ENCODE measurements around the gene SLC66A3. TPM values are rescaled to one million over a fixed set of nuclear protein-coding genes. Genes with fewer than 3 reads are reported as not detected.

SLC66A3 gene
- total and polyA plus RNA-seq, 2 donors (not counting 3 experiments of a cell fraction or from before 2014, with no cell fraction given), result 14.3 to 31.4 TPM

GRCh38 chr2:11144077-11144737 lies 11.1 kb upstream of the SLC66A3 start:
- no peak for DNase-seq (ENCODE audit: low read depth, low spot score)
- intact Hi-C loops (cut with micrococcal nuclease) (no loop called here), dilution Hi-C loops (cut with MboI; ENCODE audit: extremely low pct_ligation_motif_present, low sequenced_read_pairs) (no loop called here)
- Histone ChIP-seq H3K27me3 (ENCODE audit: control insufficient read depth in 2 of 2, insufficient read depth in 2 of 2, low read length in 2 of 2) (peaks cover 4 to 5% of the 10 kb centered on the region in 2 experiments), H3K4me3 (replicated peaks in 1 of 3; ENCODE audit: insufficient read depth in 1 of 3, low read depth in 1 of 3, low read length in 3 of 3) (no peak overlapping the region), H3K27ac (ENCODE audit: insufficient read depth, low read depth, low read length) (no peak overlapping the region), H4K20me1 (replicated peaks; ENCODE audit: control insufficient read depth, extremely low read depth, insufficient read depth, low read length) (no peaks in the 10 kb centered on the region), H2AFZ (ENCODE audit: low read depth, low read length) (no peak overlapping the region), H3K36me3 (ENCODE audit: control insufficient read depth in 2 of 2, extremely low read depth in 1 of 2, insufficient read depth in 2 of 2, low read length in 2 of 2) (no peaks in the 10 kb centered on the region), H3K9ac (replicated peaks; ENCODE audit: extremely low read depth, insufficient read depth, low read length) (no peak overlapping the region), H3K4me1 (ENCODE audit: control insufficient read depth, extremely low read depth, insufficient read depth, low read length) (no peaks in the 10 kb centered on the region), H3K9me3 (replicated peaks; ENCODE audit: control insufficient read depth, insufficient read depth, low read length) (no peaks in the 10 kb centered on the region), H3K4me2 (ENCODE audit: insufficient read depth, low read length) (no peak overlapping the region), H3K9me1 (replicated peaks; ENCODE audit: control insufficient read depth, extremely low read depth, insufficient read depth, low read length) (no peaks in the 10 kb centered on the region), H3K79me2 (ENCODE audit: control insufficient read depth, insufficient read depth, low read length) (no peaks in the 10 kb centered on the region)
- FAIRE-seq, result no peak
- CTCF ChIA-PET, result interaction anchor here (0.6 to 1.9 kb wide), 8 partner anchors 11 to 321 kb away, joined by 3 to 6 read pairs (median 4); partner anchors contain the start of genes E2F6 and SLC66A3
- TF ChIP-seq POLR2A (IDR thresholded peaks at IDR 0.05; ENCODE audit: low read depth, low read length) (no peak), JUN (IDR thresholded peaks at IDR 0.05; ENCODE audit: borderline replicate concordance, insufficient read depth, insufficient read length, low read depth) (no peak), MYC (IDR thresholded peaks at IDR 0.05; ENCODE audit: low read depth, low read length) (no peak), GATA2 (IDR thresholded peaks at IDR 0.05; ENCODE audit: insufficient read depth, insufficient read length, low read depth, low read length) (no peak), FOS (IDR thresholded peaks at IDR 0.05; ENCODE audit: borderline replicate concordance, insufficient read depth, low read length) (no peak), MAX (IDR thresholded peaks at IDR 0.05; ENCODE audit: insufficient read depth, insufficient read length) (no peak), EZH2 (IDR thresholded peaks at IDR 0.05; ENCODE audit: borderline replicate concordance, low read depth, low read length, severe bottlenecking) (no peak), POLR2AphosphoS5 (IDR thresholded peaks at IDR 0.05; ENCODE audit: insufficient read depth, low read depth, low read length) (no peak)
- TF ChIP-seq, protein P1, sequence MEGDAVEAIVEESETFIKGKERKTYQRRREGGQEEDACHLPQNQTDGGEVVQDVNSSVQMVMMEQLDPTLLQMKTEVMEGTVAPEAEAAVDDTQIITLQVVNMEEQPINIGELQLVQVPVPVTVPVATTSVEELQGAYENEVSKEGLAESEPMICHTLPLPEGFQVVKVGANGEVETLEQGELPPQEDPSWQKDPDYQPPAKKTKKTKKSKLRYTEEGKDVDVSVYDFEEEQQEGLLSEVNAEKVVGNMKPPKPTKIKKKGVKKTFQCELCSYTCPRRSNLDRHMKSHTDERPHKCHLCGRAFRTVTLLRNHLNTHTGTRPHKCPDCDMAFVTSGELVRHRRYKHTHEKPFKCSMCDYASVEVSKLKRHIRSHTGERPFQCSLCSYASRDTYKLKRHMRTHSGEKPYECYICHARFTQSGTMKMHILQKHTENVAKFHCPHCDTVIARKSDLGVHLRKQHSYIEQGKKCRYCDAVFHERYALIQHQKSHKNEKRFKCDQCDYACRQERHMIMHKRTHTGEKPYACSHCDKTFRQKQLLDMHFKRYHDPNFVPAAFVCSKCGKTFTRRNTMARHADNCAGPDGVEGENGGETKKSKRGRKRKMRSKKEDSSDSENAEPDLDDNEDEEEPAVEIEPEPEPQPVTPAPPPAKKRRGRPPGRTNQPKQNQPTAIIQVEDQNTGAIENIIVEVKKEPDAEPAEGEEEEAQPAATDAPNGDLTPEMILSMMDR (IDR thresholded peaks at IDR 0.05; ENCODE audit: extremely low read depth in 1 of 2, insufficient read depth in 1 of 2, low read depth in 1 of 2, low read length in 2 of 2), result no peak
- BruUV-seq (replicated peaks), result no TSS peak
- POLR2A ChIA-PET, result no interaction called here
